ENCODE data around the gene NLRC5.
A peak's percentile ranks its signal among the peaks of the same experiment; 100 is the strongest.
"Not testable (repeated sequence)": the region's sequence is repeated elsewhere in the genome, so short reads cannot be mapped to it uniquely, and the experiment has no call there.

NLRC5 gene

DNA sequence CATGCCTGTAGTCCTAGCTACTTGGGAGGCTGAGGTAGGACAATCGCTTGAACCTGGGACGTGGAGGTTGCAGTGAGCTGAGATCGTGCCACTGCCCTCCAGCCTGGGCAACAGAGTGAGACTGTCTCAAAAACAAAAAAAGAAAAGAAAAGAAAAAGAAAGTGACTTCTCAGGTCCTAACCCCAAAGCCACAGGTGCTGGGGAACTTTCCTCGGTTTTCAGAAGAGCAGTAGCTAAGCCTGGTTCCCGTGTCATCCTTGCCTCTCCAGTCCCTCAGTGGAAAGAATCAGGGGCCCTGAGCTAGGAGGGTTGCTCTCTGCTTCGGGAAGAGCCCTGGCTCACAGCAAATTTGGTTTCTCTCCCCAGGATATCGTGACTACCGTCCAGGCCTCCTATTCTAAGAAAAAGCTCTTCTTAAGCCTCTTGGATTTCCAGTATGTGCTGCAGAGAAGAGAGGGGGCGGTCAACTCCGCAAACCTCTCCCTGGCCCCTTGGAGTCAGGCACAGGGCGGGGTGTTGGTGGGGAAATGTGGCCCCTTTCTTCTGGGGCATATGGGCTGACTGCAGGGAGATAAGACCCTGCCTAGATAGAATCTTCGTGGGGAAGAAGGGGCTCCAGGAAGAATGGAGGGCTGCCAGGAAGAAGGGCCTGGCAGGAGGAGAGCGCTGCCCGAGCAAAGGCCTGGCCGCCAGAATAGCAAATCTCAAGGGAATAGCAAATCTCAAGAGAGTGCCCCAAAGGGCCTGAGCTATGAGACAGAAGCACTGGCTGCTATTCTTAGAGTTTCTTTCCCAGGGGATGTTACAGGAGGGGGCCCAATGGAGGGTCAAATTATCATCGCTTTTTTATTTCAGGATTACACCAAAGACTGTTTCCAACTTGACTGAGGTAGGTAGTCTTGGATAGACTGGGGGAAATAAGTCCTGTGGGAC lies 8.3 kb upstream of the NLRC5 start:
- no peak for DNase-seq (ENCODE audit: low read depth)

DNA sequence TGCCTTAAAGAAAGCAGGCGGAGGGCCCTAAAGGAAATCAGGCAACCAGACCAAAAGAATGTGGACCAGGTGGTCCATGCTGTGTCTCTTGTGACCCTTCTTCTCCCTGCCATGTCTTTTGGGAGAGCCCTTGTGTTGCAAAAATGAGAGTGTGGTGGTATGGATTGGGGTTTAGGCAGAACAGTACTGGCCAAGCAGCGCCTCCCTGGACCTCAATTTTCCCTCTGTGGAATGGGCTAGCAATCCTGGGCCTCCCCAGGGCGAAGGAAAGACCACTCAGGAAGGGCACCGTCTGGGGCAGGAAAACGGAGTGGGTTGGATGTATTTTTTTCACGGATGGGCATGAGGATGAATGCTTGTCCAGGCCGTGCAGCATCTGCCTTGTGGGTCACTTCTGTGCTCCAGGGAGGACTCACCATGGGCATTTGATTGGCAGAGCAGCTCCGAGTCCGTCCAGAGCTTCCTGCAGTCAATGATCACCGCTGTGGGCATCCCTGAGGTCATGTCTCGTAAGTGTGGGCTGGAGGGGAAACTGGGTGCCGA lies 7.6 kb upstream of the NLRC5 start:
- no peak for DNase-seq (ENCODE audit: low read depth)

DNA sequence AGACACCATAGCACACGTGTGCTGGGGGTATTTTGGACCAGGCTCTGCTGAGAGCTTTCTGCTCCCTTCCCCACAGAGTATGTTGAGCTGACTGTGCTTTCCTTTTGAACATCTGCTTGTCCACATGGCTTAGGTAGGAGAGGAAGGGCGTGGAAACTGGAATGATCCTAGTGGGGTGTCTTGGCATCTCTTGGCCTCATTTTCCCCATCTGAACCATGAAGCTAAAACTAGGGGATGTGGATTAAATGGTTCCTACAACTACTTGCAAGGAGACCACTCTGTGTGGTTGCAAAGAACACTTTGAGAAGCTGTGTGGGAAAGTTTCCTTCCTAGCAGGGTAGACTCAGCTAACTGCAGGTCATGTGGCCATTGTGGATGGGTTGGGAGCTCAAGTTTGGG lies 6.7 kb upstream of the NLRC5 start:
- no peak for DNase-seq (ENCODE audit: low read depth)

DNA sequence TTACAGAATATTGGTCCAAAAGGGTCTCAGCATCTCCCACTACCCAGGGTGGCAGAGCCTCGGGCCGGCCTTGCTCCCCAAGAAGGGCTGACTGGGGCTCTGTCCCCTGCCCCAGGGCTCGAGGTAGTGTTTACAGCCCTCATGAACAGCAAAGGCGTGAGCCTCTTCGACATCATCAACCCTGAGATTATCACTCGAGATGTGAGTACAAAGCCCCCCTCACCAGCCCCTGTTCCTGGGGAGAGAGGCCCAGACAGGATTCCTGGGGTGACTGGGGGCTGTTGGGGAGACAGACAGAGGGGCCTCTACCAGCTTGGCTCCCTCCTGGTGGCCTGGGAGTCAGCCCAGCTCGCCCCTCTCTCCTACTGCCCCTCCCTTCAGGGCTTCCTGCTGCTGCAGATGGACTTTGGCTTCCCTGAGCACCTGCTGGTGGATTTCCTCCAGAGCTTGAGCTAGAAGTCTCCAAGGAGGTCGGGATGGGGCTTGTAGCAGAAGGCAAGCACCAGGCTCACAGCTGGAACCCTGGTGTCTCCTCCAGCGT lies 6.1 kb upstream of the NLRC5 start:
- no peak for DNase-seq (ENCODE audit: low read depth)

DNA sequence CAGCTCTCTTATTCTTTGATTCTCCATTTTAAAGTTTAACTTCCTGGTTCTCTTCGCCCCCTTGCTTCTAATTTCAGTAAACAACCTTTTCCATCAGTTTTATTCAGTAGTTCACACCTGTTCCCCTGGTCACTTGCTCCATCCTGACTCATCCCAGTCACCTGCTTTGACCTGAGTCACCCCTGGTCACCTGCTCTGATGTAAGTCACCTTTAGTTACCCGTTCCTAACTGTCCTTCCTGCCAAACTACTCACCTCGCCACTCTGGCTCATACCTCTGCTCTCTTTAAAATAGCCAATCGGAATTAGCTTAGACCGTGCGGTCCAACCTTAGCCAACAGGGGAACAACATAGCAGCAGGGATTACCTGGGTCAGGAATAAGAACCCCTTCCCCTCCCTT lies 4.7 kb upstream of the NLRC5 start:
- no peak for DNase-seq (ENCODE audit: low read depth)

DNA sequence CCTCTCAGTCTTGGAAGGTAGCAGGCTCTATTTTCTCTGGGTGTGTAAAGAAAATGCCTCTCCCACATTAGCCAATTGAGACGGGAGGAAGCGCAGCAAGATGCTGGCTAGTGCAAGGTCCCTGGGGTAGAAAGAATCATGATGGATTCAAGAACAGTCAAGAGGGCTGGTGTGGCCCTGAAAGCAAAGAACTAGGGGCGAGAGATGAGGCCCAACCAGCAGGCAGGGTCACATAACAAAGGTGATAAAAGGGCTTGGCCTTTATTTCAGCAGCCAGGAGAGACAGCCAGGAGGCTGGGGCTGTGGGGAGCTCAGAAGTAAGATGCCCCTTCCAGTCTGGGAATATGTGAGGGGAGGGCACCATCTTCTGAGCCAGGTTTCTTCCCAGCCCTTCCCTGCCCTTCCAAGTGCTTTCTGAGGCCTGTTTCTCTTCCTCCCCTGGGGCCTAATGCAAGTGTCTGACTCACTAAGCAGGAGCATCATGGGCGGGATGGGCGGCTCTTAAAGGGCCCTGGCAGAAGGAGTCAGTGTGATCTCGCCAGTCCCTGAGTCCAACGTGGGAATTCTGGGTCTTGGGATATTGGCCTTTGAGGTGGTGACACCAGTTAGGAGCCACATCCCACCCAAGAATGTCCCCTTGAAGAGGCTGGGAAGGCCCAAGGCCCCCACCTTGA lies 3.9 kb upstream of the NLRC5 start:
- DNase-seq (ENCODE audit: low read depth): peak; percentile 84

DNA sequence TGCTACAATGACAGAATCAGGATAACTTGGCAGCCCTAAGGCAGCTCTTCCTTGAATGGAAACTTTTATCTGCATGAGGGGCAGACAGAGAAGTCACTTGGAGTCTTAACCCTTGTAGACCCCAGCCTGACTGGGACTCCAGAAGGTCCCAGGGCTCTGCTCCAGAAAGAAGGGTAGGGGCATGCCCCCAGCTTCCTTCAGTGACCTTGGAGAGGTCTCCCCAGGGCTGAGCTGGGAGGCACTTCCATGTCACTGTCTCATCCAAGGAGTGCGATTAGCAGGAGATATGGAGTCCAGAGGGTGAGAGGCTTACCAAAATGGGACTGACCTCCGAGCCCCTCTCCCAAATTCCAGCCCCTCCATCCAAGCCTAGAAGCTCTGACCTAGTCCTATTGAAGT lies 3.4 kb upstream of the NLRC5 start:
- DNase-seq (ENCODE audit: low read depth): no peak

DNA sequence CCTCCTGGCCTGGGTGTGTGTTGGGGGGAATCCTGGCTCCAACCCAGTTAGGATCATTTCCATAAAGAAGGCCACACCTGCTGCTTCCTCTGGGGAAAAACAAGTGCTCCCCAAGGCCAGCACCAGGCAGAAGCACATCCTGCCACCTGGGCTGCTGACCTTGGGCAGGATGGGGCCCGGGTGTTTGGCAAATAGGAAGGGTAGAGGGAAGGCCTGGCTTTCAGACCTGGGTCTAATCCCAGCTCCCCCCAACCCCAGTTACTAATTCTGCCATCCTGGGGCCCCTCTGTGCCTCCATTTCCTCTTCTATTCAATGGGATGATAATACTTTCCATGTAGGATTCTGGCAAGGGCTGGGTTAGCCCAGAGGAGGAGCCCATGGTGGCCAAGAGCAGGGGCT lies 3.0 kb upstream of the NLRC5 start:
- DNase-seq (ENCODE audit: low read depth): no peak

DNA sequence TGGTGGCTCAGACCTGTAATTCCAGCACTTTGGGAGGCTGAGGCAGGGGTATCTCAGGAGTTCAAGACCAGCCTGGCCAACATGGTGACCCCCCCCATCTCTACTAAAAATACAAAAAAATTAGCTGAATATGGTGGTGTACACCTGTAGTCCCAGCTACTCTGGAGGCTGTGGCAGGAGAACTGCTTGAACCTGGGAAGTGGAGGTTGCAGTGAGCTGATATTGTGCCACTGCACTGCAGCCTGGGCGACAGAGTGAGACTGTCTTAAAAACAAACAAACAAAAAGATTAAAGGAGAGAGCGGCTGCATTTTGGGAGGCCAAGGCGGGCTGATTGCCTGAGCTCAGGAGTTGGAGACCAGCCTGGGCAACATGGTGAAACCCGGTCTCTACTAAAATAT lies 2.4 kb upstream of the NLRC5 start:
- not testable (repeated sequence) for DNase-seq (ENCODE audit: low read depth)

DNA sequence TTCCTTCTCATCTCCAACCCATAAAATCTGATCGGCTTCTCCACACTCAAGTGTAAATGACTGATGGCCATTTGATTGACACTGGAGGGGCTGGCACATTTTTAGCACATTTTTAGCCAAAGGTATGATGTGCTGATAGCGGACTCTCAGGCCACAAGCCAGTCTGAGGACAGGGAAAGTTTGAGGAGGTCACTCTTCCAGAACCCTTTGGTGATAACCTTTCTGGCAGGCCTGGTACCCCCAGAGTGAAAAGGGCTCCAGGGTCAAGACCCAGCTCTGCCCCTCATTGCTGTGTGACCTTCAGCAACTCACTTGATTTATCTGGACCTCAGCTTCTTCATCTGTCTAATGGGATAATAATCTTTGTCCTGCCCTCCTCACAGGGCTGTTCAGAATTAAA lies 1.7 kb upstream of the NLRC5 start:
- no peak for DNase-seq (ENCODE audit: low read depth)

DNA sequence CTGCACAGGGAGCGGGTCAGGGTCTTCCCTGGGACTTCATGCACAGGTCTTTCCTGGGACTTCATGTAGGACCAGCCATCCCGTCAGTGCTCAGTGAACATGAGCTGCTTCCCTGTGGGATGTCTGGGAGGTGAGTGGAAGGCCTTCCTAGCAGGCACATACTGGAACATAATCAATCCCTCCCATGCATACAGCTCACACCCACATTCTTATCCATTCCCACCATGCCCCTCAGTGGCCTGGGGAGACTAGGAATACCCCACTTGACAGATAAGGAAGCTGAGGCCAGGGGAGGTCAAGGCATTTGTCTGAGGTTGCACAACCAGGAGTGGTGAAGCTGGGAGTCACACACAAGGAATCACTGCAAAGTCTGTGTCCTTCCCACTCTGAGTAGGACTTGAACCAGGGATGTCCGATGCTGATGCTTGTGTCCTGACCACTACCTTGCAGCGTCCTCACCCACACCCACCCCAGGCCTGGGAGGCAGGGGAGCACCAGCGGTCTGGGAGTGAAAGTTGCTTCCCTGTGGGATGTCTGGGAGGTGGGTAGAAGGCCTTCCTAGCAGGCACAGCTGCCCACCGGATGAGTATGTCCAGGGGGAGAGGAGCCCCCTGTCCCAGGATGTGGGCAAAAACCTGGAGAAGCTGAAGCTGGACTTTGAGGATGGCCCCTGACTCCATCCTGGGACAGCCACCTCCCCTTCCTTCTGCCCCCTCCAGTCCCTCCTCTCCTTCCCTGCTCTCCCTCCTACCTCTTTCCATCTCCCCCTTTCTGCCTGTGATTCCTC lies 1.0 kb upstream of the NLRC5 start:
- no peak for DNase-seq (ENCODE audit: low read depth)

DNA sequence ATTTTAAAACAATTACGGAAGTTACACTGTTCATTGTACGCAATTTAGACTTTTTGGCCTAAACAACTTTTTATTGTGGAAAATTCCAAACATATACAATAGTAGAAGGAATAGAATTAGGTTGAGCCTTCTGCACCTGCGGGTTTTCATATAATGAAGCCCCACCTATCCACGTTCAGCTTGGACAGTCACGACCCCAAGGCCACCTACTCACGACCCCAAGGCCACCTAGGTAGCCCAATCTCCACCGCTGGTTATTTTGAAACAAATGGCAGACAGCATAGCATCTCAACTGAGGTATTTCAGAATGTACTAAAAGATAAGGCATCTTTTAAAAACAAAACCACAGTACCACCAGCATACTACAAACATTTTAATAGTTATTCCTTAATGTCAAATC lies 631 bp downstream of the NLRC5 start:
- DNase-seq (ENCODE audit: low read depth): no peak

DNA sequence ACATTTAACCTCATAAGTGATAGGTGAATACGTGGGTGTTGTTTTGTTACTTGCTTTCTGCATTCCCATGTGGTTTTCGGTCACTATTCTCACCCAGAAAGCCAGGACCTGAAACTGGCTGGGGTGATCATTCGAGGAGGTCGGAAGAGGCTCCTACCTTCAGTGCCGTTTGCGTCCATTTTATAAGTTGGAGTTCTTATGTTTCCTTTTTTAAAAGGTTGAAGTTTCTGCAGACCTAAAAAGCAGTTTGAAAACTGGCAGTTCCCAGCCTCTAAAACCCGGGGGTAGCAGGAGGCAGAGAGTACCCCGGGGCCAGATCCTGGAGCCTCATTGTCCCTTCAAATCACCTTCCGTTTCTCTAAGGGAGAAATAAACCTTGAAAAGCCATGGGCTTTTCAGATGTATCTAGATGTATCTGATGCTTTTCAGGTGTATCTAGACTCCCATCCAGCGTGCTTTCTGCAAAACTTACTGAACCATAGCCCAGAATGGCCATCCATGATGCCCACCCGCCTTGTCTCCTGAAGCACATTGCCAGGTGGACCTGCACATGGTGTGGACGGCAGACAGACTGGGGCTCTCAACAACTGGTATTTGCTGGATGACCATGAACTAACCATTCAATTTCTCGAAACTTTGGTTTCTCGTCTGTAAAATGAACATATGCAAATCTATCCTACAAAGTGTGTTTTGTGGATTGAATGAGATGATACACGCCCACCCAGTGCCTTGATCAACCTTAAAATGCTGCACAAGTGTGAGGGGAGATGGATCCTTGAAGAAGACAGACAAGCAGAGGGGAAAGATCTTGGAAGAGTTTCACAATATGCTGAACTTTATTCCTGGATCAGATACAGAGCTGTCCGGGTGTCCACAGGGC lies 1.3 kb downstream of the NLRC5 start:
- DNase-seq (ENCODE audit: low read depth): no peak

DNA sequence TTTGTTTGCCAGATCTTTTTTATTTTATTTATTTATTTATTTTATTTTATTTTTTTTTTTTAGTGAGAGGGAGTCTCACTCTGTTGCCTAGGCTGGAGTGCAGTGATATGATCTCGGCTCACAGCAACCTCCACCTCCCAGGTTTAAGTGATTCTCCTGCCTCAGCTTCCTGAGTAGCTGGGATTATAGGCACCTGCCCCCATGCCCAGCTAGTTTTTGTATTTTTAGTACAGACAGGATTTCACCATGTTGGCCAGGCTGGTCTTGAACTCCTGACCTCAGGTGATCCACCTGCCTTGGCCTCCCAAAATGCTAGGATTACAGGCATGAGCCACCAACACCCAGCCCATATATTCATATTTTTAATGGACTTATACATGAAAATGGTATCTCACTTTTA lies 3.1 kb downstream of the NLRC5 start:
- DNase-seq (ENCODE audit: low read depth): not testable (repeated sequence)

DNA sequence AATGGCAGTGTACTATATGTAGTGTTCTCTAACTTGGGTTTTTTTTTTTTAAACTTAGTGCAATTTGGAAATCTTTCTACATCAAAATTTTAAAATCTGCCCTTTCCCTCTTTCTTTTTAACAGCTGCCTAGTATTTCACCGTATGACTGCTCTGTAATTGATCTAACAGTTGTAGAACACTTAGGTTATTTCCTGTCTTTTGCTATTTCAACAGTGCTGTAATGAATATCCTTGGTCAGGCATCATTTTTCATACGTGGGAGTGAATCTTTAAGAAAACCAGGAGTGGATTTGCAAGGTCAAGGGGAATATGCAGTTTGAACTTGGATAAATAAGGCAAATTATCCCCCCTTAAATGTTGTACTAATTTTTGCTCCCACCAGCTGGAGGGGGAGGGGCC lies 3.8 kb downstream of the NLRC5 start:
- no peak for DNase-seq (ENCODE audit: low read depth)

DNA sequence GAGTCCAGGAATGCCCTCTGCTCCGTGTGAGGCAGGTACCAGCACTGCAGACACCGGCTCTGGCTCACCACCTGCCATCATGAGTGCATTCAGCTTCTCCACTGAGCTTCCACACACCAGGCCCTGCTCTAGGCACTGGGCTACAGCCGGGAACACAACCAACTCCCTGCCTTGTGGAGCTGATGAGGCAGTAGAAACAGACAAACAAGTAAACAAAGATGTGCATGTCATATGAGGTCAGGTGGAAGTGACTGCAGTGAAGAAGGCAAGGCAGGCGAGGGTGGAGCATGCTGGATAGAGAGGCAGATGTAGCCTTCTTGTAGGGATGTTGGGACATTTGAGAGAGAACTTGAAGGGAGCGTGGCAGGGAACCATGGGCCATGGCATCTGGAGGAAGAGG lies 5.0 kb downstream of the NLRC5 start:
- DNase-seq (ENCODE audit: low read depth): no peak

DNA sequence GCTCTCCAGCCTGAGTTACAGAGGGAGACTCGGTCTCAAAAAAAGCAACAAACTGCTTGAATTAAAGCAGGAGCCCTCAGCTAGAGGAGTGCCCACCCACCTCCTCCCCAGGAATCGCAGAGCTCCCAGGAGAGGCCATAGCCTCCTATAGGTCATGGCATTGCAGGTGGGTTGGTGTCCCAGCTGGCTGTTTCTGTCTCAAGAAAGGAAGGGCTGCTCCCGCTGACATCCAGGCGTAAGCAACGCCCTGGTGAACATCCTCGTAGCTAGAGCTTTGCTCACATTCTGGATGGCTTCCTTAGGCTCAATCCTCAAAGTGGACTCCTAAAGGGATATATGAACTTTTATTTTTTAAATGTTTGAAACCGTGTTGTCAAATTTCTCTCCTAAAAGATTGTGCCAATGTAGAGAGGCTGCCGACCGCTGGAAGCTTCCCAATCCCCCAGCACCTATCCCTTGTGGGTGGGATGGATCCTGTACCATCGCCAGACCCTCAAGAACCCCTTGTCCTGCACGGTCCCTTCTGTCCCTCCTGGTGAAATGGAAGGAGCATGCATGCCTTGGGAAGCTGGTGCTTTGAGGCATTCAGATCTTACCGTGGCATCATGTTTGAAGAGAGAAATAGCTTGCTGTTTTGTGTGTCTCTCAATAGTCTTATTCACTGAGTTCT lies 5.9 kb downstream of the NLRC5 start:
- DNase-seq (ENCODE audit: low read depth): no peak

DNA sequence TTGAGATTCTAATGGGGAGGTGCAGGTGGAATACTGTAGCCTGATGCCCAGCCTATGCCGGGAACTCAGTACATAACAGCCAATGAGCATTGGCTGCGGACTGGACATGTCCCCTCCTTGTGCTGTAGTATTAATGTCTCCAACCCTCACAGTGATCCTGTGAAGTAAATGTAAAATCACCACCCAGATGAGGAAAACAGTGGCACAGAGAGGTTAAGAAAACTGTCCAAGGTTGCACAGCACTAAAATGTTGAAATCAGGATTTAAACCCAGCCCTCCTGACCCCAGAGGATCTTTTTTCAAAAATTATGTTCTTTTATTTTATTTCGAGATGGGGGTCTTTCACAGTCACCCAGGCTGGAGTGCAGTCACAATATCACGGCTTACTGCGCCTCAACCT lies 7.9 kb downstream of the NLRC5 start:
- DNase-seq (ENCODE audit: low read depth): no peak

DNA sequence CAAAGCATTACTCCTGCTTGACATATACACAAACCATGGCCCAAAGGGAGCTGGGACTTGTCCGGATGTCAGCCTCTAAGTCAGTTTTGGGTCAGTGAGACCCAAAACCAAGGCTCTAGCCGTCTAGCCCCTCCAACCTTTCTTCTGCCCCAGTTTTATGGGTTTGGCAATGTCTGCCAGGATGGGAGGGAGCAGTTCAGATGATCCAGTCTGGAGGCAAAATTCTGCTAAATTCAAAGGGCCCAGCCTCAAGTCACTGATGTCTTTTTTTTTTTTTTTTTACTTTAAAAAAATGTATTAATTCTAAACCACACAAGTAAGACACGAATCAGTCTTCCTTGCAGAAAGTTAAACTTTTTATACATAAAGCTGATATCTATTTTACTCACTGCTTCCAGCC lies 8.6 kb downstream of the NLRC5 start:
- DNase-seq (ENCODE audit: low read depth): no peak

DNA sequence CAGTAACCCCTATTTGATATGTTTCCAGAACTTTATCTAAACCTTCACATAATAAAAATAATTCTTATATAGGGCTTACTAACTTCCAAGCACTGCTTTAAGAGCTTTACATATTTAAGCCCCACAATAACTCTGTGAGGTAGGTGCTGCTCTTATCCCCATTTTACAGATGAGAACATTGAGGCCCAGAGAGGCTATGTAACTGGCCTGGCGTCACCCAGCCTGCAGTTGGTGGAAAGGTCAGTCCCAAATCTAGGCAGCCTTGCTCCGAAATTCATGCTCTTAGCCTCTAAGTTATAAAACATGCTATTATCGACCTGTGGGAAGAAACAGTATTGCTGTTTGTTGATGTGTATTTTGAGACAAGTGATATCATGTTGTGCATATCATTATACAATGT lies 9.0 kb downstream of the NLRC5 start:
- DNase-seq (ENCODE audit: low read depth): no peak

DNA sequence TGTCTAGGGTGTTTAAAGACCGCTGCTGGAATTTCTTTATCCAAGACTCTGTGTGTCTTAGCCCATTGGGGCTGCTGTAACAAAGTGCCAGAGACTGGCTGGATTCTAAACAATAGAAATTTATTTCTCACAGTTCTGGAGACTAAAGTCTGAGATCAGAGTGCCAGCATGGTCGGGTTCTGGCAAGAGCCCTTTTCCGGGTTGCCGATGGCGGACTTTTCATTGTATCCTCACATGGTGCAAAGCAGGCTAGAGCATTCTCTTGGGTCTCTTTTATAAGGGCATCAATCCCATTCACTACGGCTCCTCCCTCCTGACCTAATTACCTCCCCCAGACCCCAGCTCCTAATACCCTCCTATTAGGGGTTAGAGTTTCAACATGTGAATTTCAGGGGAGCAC lies 9.5 kb downstream of the NLRC5 start:
- DNase-seq (ENCODE audit: low read depth): no peak

Measured in fibroblast of the conjunctiva (primary cell).